D341Med (cell line): ENCODE results near the gene PARP9.
A peak's percentile ranks its signal among the peaks of the same experiment; 100 is the strongest.

Experiments used
- DNase-seq: peaks from one replicate; pipeline ENCODE4 v3.0.0; 2012; ENCODE audit warnings: low spot score

The PARP9 gene

DNA sequence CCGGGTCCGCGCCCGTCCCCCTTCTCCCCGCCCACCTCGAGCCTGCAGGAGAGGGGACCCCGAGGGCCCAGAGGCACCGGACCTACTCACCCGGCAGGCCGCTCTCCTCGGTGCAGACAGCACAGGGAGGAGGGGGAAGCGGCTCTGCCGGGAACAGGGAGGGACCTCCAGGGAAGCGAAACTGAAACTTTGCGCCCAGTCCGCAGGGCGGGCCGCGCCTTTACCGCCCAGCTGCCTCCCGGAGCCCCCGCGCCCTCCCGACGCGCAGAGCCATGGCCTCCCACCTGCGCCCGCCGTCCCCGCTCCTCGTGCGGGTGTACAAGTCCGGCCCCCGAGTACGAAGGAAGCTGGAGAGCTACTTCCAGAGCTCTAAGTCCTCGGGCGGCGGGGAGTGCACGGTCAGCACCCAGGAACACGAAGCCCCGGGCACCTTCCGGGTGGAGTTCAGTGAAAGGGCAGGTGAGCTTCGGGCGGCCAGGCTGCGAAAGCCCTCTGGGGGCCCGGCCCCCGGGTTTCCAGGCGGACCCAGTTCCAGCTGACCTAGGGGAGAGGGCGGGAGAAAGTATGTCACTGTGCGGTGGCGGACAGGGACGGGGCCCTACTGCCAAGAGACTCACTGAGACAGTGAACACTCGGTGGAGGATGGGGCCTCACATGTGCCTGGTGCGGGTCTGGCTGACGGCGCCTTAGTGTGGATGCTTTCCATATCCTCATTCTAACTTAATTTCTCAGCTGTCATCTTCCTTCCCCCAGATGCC, at the start of gene PARP9, which contains the start of gene DTX3L:
TSS of gene PARP9 (minus strand) at position 146 of the 758 bp plus-strand sequence. CDS start 4,680 bp downstream, outside the sequence.
TSS of gene DTX3L (plus strand) at position 184 of the 758 bp plus-strand sequence. CDS start at position 273, 89 bp downstream.
- peak; percentile 39 for DNase-seq

DNA sequence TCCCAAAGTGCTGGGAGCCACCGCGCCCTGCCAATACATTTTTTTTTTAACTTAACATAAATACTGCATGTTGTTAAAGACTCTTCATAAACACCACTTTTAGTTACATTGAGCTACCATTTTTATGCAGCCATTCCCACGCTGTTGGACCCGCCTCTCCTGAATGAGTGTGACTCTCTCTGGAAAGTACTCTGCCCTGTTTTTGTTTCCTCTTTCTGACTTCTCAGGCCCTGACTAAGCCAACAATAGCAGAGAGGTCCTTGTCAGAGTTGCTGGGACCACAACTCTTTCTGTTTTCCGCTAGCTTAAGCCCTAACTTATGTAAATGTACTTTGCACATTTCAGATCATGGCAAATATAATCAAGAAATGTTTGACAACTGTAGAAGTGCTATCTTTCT, 48.6 kb upstream of the PARP9 start:
- DNase-seq: no peak

DNA sequence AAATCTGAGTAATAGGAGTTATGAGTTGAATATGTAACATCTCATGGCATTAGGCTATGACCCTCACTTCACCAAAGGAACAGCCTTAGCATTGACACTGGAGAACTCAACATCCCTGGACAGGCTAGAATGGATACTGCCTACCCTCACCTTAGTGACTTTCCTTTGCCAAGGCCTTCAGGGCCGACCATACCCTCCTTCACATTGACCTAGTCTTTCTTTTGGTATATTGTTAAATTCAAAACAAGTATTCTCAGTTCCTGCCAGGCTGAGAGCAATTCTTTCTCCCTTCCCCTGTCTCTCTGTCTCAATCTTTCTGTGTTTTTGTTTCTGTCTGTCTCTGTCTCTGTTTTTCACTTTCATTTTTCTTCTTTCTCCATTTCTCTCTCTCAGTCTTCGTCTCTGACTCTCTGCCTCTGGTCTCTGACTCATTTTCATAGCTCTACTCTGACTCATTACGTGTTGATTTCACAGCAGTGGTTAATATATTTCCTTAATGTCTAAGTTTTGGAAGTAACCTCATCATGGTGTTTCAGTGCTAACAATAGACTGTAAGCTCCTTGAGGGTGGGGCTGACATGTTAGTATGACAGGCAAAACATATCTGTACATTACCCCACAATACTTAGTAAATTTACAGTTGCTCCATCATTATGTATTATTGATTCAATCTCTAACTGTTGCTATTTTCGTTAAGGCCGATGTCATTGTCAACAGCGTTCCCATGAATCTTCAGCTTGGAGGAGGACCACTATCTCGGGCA, 45.9 kb upstream of the PARP9 start:
- DNase-seq: no peak

DNA sequence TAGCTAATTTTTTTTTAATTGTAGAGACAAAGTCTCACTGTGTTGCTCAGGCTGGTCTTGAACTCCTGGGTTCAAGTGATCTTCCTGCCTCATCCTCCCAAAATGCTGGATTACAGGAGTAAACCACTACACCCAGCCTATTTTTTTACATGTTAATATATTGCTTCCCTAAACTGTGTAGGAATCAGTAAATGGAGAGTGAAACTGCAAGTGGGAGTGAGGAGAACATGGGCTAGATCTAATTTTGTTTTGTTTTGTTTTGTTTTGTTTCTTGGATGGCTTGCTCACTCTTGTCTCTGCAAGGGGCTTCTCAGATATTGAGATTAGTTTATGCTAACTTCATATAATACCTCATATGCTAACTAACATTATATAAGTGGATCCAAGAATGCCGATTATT, 44.8 kb upstream of the PARP9 start:
- no peak for DNase-seq

DNA sequence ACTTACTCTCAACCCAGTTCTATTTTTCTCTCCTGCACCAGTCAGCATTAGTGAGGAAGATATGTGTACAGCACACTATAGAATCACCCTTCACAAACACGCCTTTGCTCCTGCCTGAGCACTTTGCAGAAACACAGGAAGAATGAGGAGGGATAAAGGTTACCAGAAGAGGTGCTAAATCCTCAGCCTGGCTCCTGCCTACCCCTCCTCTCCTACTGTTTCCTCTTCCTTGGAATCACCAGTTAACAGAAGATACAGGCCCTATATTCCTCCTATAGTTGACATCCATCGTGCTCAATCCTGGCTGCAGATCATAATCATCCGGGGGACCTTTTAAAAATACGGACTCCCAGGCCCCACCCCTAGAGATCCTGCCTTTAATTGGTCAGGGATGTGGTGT, 42.2 kb upstream of the PARP9 start:
- DNase-seq: no peak

DNA sequence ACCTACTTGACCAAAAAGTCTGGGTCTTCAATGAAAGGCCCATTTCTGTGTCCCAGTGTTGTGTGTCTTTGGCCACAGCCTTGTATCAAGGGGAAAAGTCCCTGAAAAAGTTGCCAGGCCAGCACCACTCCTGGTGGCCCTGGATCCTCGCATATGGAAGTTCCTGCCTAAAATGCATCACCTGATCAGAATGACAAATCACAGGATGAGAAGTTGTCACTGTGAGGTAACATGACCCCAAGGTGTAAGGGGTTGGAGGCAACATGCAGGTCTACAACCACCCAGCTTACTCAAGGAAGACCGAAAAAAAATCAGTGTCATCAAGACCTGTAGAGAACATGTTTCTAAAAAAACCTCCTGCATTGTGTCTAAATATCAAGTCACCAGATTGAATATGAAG, 39.0 kb upstream of the PARP9 start:
- no peak for DNase-seq

DNA sequence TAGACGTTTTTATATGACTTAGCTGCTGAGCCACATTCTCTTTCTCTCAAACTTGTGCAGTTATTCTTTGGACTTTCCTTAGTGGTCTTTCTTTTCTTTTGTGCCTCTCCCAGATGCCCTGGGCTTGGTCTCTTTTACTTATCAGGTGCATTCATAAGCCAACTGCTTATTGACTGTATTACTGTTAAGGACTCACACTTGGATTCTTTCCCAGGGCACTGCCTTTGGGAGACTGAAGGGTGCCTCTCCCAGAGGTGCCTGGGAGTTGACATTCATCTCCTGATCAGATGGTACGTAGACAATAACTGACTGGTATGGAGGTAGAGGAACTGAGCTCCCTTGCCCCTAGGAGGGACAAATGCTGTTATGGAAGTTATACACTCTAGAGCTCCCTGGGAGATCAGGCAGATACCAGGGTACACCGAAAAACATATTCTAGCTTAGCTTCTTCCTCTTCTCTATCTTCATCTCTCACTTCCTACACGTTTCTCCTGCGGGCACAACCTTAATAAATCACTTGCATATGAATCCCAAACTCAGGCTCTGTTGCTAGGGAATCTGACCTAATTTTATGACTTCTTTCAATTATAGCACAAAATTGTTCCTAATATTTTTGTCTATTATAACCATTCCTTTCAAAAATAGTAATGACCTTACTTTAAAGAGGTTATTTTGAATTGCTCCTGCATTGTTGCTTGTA, 38.1 kb upstream of the PARP9 start:
- no peak for DNase-seq

DNA sequence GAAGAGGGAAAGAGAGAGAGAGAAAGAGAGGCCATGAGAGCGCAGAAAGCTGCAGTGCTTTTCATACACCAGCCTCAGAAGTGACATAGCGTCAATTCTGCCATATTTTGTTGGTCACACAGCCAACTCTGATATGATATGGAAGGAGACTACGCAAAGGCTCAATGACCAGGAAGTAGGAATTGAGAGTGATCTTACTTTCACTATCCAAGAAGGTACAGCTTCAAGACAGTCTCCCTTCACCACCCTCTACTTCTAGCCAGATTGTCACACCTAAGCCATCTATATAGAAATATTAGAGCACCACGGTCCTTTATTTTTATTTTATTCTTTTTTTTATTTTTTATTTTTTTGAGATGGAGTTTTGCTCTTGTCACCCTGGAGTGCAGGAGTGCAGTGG, 34.5 kb upstream of the PARP9 start:
- no peak for DNase-seq

DNA sequence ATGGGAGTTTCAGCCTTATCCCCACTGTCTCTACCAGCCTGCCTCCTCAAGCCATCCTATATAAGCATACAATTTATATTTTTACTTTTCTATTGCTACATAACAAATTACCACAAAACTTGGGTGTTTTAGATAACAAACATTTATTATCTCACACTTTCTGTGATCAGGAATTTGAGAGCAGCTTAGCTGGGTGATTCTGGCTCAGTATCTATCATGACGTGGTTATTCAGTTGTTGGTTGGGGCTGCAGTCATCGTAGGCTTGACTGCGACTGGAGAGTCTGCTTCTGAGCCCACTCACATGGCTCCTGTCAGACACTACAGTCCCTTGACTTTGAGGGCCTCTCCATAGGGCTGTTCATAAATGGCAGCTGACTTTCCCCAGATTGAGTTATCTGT, 34.1 kb upstream of the PARP9 start:
- no peak for DNase-seq

DNA sequence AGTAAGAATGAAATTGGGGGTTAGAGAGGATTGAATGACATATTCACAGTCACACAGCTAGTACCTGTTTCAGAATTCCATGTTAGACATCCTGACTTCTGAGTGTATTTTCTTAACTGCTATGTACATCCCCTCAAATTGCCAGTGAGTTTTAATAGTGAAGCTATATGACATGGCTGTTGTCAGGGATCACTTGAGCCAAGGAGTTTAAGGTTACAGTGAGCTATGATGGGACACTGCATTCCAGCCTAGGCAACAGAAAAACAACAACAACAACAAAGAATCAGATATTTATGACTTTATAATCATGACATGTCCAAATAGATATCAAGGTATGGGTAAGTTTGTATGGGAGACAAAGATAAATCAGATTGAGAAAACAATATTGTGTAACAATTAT, 29.9 kb upstream of the PARP9 start:
- no peak for DNase-seq

DNA sequence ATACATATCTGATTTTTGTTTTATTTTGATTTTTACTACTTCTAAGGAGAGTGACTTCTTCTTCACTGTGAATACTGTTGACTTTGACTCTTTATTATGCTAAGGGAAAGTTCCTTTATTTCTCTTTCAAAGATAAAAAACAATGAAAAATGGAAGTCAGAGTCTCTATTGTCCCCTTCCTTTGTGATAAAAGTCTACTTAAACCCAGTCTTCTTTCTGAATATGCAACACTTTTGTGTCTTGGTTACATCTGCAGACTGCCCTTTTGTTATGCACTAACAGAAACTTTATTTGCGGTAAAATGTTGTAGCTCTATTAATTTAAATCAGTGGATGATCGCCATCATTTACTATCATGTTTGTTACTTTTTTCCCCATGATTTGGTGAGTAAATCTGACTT, 26.5 kb upstream of the PARP9 start:
- no peak for DNase-seq

DNA sequence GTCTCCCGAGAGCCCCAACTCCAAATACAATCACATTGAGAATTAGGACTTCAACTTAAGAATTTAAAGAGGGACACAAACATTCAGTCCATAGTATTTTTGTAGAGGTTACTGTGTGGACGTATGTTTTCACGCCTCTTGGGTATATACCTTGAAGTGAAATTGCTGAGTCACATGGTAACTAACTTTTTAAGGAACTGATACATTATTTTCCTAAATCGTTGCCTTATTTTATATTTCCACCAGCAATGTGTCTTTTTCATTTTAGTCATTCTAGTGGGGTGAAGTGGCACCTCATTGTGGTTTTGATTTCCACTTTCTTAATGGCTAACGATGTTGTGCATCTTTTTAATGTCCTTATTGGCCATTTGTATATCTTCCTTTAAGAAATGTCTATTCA, 25.2 kb upstream of the PARP9 start:
- no peak for DNase-seq

DNA sequence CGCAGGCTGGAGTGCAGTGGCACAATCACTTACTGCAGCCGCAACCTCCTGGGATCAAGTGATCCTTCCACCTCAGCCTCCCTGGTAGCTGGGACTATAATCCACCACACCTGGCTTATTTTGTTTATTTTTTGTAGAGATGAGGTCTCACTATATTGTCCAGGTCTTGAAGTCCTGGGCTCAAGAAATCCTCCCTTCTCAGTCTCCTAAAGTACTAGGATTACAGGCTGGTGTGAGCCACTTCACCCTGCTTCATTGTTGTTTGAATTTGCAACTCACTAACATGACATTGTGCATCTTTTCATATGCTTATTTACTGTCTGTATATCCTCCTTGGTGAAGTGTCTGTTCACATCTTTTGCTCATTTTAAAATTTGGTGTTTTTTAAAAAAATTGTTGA, 23.5 kb upstream of the PARP9 start:
- DNase-seq: no peak

DNA sequence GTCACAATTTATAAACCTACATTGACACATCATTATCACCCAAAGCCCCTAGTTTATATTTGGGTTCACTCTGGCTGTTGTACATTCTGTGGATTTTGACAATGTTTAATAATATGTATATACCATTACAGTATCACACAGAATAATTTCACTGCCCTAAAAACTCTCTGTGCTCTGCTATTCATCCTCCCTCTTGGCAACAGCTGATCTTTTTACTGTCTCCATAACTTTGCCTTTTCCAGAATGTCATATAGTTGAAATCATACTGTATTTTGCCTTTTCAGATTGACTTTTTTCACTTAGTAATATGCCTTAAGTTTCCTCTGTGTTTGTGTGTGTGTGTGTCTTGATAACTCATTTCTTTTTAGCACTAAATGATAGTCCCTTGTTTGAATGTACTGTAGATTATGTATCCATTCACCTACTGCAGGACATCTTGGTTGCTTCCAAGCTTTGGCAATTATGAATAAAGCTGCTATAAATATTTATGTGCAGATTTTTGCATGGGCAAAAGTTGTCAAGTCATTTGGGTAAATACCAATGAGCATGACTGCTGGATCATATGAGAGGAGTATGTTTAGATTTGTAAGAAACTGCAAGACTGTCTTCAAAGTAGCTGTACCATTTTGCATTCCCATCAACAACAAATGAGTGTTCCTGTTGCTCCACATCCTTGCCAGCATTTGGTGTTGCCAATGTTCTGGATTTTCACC, 22.8 kb upstream of the PARP9 start:
- DNase-seq: no peak

DNA sequence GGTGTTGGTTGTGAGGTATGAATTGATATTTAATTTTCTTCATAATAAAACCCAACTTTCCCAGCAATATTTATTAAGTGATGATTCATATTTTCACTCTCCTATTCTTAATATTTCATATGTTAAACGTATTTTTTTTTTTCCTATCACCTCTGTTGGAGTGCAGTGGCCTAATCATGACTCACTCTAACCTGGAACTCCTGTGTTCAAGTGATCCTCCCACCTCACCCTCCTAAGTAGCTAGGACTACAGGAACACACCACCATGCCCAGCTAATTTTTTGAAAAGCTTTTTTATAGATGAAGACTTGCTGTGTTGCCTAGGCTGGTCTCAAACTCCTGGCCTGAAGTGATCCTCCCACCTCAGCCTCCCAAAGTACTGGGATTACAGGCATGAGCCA, 22.0 kb upstream of the PARP9 start:
- no peak for DNase-seq

DNA sequence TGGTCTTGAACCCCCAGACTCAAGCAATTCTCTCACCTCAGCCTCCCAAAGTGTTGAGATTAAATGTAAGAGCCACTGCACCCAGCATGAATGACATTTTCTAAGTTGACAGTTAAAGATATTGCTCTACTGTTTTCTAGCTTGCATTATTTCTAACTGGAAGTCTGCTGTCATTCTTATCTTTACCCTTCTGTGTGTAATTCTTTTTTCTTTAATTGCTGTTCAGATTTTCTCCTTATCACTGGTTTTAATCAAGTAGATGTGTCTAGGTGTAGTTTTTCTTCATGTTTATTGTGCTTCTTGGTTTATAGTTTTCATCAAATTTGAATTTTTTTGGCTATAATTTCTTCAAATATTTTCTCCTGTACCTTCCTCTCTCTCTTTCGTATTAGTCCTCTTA, 18.3 kb upstream of the PARP9 start:
- no peak for DNase-seq

DNA sequence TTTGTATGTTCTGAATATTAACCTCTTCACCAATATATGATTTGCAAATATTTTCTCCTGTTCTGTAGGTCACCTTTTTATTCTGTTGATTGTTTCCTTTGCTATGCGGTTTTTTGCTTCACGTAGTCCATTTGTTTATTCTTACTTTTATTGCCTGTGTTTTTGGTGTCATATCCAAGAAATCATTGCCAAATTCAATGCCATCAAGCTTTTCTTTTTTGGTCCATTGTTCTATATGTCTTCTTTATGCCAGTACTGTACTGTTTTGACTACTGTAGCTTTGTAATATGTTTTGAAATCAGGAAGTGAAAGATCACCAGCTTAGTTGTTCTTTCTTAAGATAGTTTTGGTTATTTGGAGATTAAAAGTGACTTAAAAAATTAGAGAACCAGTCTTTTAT, 17.5 kb upstream of the PARP9 start:
- no peak for DNase-seq

DNA sequence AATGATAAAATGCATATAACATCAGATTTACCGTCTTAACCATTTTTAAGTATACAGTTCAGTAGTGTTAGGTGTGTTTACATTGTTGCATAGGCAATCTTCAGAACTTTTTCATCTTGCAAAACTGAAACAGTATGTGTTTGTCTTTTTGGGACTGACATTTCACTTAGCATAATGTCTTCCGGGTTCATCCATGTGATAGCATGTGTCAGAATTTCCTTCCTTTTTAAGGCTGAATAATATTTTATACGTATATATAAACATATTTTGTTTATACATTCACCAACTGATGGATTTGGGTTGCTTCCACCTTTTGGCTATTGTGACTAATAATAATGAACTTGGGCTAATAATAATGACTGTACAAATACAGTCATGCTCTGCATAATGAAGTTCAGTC, 16.4 kb upstream of the PARP9 start:
- no peak for DNase-seq

DNA sequence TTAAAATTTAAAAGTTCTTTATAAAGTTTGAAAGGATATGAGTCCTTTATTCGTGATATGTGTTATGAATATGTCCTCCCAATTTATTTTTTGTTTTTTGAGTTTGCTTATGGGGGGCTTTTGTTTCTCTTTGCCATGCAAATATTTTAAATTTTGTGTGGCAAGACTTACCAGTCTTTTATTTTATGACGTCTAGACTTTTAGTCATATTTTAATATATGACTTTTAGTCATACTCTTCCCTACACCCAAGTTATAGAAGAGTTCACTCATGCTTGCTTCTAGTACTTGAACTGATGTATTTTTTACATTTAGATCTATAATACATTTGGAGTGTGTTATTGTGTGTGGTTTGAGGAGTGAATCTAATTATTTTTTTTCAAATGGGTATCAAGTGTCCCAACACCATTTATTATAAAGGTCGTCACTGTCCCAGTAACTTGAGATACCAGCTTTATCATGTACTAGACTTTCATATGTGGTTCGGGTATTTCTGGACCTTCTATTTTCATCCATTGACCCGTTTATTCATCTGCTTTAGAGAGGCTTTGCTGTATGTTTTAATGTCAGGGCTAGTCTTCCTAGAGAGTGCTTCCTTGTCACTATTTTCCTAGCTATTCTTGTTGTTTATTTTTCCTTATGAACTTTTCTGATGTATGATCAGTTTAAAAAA, 14.1 kb upstream of the PARP9 start:
- DNase-seq: no peak

DNA sequence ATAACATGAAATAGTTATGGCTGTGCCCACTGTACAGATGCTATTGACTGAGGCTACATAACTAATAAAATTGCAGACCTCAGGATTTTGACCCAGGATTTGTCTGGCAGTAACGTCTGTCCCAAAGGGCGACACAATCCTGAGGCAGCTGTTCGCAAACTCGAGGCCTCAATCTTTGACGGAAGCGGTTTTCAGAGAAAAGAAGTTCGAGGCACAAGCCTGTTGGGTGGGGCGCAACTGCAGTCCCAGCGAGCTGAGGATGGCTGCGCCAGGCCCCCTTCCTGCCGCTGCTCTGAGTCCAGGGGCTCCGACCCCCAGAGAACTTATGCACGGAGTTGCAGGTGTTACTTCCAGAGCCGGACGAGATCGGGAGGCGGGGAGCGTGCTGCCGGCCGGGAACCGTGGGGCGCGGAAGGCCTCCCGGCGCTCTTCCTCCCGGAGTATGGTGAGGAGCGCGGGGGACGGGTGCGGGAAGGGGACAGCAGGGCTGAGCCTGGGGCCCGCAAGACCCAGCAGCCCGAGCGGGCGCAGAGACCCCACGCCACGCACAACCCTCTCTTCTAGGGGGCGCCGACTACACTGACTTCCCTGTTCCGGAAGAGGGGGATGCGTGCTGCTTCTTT, 13.4 kb upstream of the PARP9 start, which contains the start of gene PARP15:
TSS of gene PARP15 (plus strand) at position 242 of the 623 bp plus-strand sequence. CDS start at position 260, 18 bp downstream.
- no peak for DNase-seq
